ENCODE data around the gene ASPHD1. TPM values are rescaled to one million over a fixed set of nuclear protein-coding genes. Genes with fewer than 3 reads are reported as not detected.
"Not testable (repeated sequence)": the region's sequence is repeated elsewhere in the genome, so short reads cannot be mapped to it uniquely, and the experiment has no call there.

The ASPHD1 gene
- total RNA-seq, 1 donor from 2014 or later, result 14.2 TPM

GRCh38 chr16:29868396-29869009, 31.8 kb upstream of the ASPHD1 start:
- TF ChIP-seq CTCF (conservative IDR thresholded peaks at IDR 0.05; ENCODE audit: low read depth, low read length), result no peak
- no peak overlapping the region for H3K4me3 ChIP-seq (ENCODE audit: low read depth, low read length)
- DNase-seq (ENCODE audit: low read depth), result no peak

- not testable (repeated sequence) for H3K4me3 ChIP-seq (ENCODE audit: low read depth, low read length); DNase-seq (ENCODE audit: low read depth)
These were observed 31.2 kb upstream of the ASPHD1 start for GRCh38 chr16:29869067-29869466.

DNA sequence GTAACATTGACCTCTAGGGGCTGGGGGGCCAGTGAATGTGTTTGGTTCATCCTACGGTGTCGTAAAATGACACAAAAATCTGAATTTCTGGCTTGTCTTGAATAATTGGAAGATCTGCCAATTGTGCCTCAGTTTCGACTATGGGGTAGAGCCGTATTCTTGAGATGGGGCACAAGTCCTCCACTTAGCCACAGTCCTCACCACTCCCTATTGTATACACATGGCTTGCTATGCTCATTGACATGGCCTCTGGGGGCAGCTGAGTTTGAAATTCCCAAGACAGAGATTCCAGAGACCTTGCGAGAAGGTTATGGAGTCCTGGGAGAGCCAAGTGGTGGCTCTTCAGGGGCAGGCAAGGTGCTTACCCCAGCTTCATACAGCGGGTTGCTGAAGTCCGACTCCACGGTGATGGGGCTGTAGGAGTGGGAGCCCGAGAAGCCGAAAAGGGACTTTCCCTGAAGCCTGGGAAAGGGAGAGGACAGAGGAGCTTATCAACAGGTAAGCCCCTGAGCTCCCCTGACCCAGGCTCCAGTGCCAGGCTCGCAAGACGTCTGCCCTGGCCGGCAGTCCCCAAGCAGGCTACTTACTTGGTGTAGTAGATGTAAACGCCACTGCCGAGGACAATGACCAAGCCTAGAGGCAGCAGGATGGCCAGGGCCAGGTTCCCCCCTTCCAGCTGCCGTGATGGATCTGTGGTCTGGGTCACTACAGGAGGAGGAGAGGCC, 28.3 kb upstream of the ASPHD1 start:
- TF ChIP-seq CTCF (conservative IDR thresholded peaks at IDR 0.05; ENCODE audit: low read depth, low read length), result no peak
- no peak overlapping the region for H3K4me3 ChIP-seq (ENCODE audit: low read depth, low read length)
- no peak for DNase-seq (ENCODE audit: low read depth)

DNA sequence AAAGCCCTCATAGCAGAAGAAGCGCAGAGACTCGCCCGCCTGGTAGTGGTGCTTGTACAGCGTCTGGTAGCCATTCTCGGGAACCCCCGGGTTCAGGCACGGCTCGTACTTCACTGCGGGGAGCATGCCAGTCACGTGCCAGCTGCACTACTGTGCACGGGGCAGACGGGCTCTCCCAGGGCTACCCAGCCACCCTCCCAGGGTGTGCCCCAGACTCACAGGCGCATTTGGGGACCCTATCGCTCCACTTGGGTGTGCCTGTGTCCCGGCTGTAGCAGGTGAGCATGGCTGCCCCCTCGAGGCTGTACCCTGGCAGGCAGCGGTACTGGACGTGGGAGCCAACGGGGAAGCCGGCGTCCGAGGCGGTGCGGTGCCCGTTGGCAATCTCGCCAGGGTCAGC, 27.0 kb upstream of the ASPHD1 start:
- H3K4me3 ChIP-seq (ENCODE audit: low read depth, low read length), result no peak overlapping the region
- no peak for DNase-seq (ENCODE audit: low read depth)
- TF ChIP-seq CTCF (conservative IDR thresholded peaks at IDR 0.05; ENCODE audit: low read depth, low read length), result no peak

GRCh38 chr16:29875206-29875605, 25.1 kb upstream of the ASPHD1 start:
- H3K4me3 ChIP-seq (ENCODE audit: low read depth, low read length), result no peak overlapping the region
- no peak for TF ChIP-seq CTCF (conservative IDR thresholded peaks at IDR 0.05; ENCODE audit: low read depth, low read length)
- no peak for DNase-seq (ENCODE audit: low read depth)

DNA sequence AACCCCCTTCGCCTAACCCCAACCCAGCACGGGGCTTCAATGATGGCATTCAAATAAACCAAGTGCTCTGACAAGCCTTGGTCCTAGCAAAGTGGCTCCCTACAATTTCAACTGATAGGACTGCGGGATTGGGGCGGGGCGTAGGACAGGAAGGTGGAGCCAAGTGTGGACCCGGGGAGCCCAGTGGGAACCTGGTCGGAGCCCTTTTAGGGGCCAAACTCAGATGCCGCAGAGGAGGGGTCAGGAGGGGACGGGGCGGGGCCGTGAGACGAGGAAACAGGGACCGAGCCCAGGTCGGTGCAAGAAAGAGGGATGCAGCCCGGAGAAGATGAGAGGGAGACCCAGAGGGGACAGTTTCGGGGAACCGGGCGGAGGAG, 24.1 kb upstream of the ASPHD1 start:
- DNase-seq (ENCODE audit: low read depth), result no peak
- H3K4me3 ChIP-seq (ENCODE audit: low read depth, low read length), result no peak overlapping the region
- no peak for TF ChIP-seq CTCF (conservative IDR thresholded peaks at IDR 0.05; ENCODE audit: low read depth, low read length)

DNA sequence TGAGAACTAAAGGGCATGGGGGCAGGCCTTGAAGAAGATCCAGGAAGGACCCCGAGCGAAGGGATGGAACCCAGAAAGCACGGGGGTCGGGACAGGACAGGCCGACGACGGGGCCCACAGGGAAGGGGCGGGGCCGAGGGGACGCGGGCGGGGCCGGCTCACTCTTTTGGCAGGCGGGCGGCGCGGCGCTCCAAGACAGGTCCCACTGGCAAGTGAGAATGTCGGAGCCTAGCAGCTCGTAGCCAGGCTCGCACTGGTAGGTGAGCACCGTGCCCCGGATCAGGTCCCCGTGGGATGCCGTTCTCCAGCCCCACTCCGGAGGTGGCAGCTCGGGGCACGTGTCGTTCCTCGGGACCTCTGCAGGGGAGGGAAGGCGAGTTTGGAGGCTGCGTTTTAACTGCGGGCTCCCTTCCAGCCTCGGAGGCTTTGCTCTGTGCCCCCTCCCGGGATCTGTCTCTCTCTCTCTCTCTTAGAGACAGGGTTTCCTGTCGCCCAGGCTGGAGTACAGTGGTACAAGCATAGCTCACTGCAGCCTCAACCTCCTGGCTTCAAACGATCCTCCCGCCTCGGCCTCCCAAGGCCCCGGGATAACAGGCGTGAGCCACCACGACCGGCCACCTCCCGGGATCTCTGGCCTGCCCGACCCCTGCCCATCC, 23.6 kb upstream of the ASPHD1 start:
- TF ChIP-seq CTCF (conservative IDR thresholded peaks at IDR 0.05; ENCODE audit: low read depth, low read length), result no peak
- no peak for DNase-seq (ENCODE audit: low read depth)
- no peak overlapping the region for H3K4me3 ChIP-seq (ENCODE audit: low read depth, low read length)

Data from epithelial cell of proximal tubule (primary cell).